Endodermal cell (in vitro differentiated cells): Measurements from ENCODE around the gene ANAPC5. TPM values are rescaled to one million over a fixed set of nuclear protein-coding genes. Genes with fewer than 3 reads are reported as not detected.

Experiments used
- DNase-seq: peaks from one replicate; pipeline ENCODE4 v3.0.0-alpha.2; 2017
- H3K27ac ChIP-seq: 2 replicates; pipeline ENCODE4 v1.5.1; 2013; ENCODE audit warnings: mild to moderate bottlenecking, low read depth, low read length, moderate library complexity
- H3K27me3 ChIP-seq: 2 replicates; pipeline ENCODE4 v1.6.1; 2013; ENCODE audit warnings: mild to moderate bottlenecking, low read length, moderate library complexity; ENCODE audit not compliant: insufficient read depth, control insufficient read depth, poor library complexity, severe bottlenecking
- H3K36me3 ChIP-seq: 2 replicates; pipeline ENCODE4 v1.7.0; 2013; ENCODE audit warnings: mild to moderate bottlenecking, low read length, moderate library complexity; ENCODE audit not compliant: control insufficient read depth, insufficient read depth
- H3K4me1 ChIP-seq: one replicate; pipeline ENCODE4 v1.7.0; 2013; ENCODE audit warnings: low read length; ENCODE audit not compliant: control insufficient read depth, insufficient read depth
- H3K4me3 ChIP-seq: 2 replicates; pipeline ENCODE4 v1.5.1; 2013; ENCODE audit warnings: mild to moderate bottlenecking, low read length, moderate library complexity
- H3K9ac ChIP-seq: 2 replicates; pipeline ENCODE4 v1.6.1; 2013; ENCODE audit warnings: mild to moderate bottlenecking, low read length, moderate library complexity; ENCODE audit not compliant: poor library complexity, severe bottlenecking; ENCODE audit errors: extremely low read depth
- H3K9me3 ChIP-seq: 2 replicates; pipeline ENCODE4 v1.6.1; 2013; ENCODE audit warnings: mild to moderate bottlenecking, low read length, moderate library complexity; ENCODE audit not compliant: control insufficient read depth
- H3K27ac Mint-ChIP-seq: 2 replicates; pipeline ENCODE4 v1.8.0; 2020; ENCODE audit warnings: mixed read lengths
- H3K27me3 Mint-ChIP-seq: 2 replicates; pipeline ENCODE4 v1.8.0; 2021; ENCODE audit warnings: mild to moderate bottlenecking, mixed read lengths; ENCODE audit not compliant: insufficient read depth
- H3K36me3 Mint-ChIP-seq: 2 replicates; pipeline ENCODE4 v1.8.0; 2020; ENCODE audit warnings: low read depth, mixed read lengths
- H3K4me1 Mint-ChIP-seq: 2 replicates; pipeline ENCODE4 v1.8.0; 2020; ENCODE audit warnings: mixed read lengths
- H3K4me3 Mint-ChIP-seq: 2 replicates; pipeline ENCODE4 v1.8.0; 2020; ENCODE audit warnings: mild to moderate bottlenecking, moderate library complexity, mixed read lengths
- H3K9me3 Mint-ChIP-seq: 2 replicates; pipeline ENCODE4 v1.8.0; 2020; ENCODE audit warnings: mild to moderate bottlenecking, mixed read lengths
- CTCF ChIP-seq: fragments of 200-600 bp; sonication (generic); conservative IDR thresholded peaks from 2 replicates; pipeline ENCODE4 v1.5.0; 2021; ENCODE audit warnings: antibody characterized with exemption, mild to moderate bottlenecking
- WGBS, 2 experiments: methylation state at CpG; one replicate each; pipeline versions ENCODE4 v1.1.5 to v1.1.7; 2013; ENCODE audit warnings: missing lambda C conversion rate in 2 of 2, mixed read lengths in 1 of 2; ENCODE audit not compliant: insufficient coverage in 1 of 2, insufficient read length in 1 of 2; 5-methylcytosine and 5-hydroxymethylcytosine counted together
- total RNA-seq, 2 donors: library from RNA; stranded (reverse); fragmentation: NEBNext Ultra II Directional in 1 of 2; extraction: Animal tissue kit (Norgen Biotek cat#: 25700) in 1 of 2; gene quantifications; 2 replicates in 1 of 2; 3 replicates in 1 of 2; pipeline ENCODE4 v1.2.1, GENCODE V29; 2021

The ANAPC5 gene
- total RNA-seq, 2 donors from 2014 or later: 87.7 to 111 TPM

GRCh38 chr12:121297435-121297991 lies 54.7 kb downstream of the ANAPC5 start:
- TF ChIP-seq CTCF: no peak
- H3K4me1 Mint-ChIP-seq: peaks cover 5% of the 10 kb centered on the region
- Histone ChIP-seq H3K27me3 (no peaks in the 10 kb centered on the region), H3K4me3 (peak overlapping the region; percentile 92), H3K4me1 (no peaks in the 10 kb centered on the region), H3K9ac (peak overlapping the region; percentile 73), H3K27ac (peak overlapping the region; percentile 70), H3K36me3 (peaks cover 5% of the 10 kb centered on the region), H3K9me3 (no peaks in the 10 kb centered on the region)
- WGBS, 2 experiments: 13 to 15% methylated on average over 17 to 21 of the region's 21 CpGs
- peak overlapping the region; percentile 91 for H3K4me3 Mint-ChIP-seq
- H3K27ac Mint-ChIP-seq: peak overlapping the region; percentile 87
- peaks cover 13% of the 10 kb centered on the region for H3K36me3 Mint-ChIP-seq
- H3K27me3 Mint-ChIP-seq: no peaks in the 10 kb centered on the region
- no peak for DNase-seq
- H3K9me3 Mint-ChIP-seq: no peaks in the 10 kb centered on the region

GRCh38 chr12:121296618-121297434 lies 55.4 kb downstream of the ANAPC5 start, which contains the start of gene CAMKK2:
CAMKK2 (minus strand) TSS chr12:121296709; CDS start chr12:121274526, 22,183 bp downstream.
- Mint-ChIP-seq H3K9me3 (no peaks in the 10 kb centered on the region), H3K4me1 (peaks cover 8% of the 10 kb centered on the region), H3K27ac (peak within 1 kb of the TSS; percentile 87), H3K4me3 (peak within 1 kb of the TSS; percentile 91), H3K27me3 (no peaks in the 10 kb centered on the region), H3K36me3 (peaks cover 17% of the 10 kb centered on the region)
- H3K27ac ChIP-seq: peak within 1 kb of the TSS; percentile 70
- H3K4me1 ChIP-seq: no peaks in the 10 kb centered on the region
- 0 to 1% methylated on average over 18 to 104 of the region's 104 CpGs for WGBS, 2 experiments
- H3K27me3 ChIP-seq: no peaks in the 10 kb centered on the region
- peak within 1 kb of the TSS; percentile 92 for H3K4me3 ChIP-seq
- peak within 1 kb of the TSS; percentile 73 for H3K9ac ChIP-seq
- peak; percentile 55 for TF ChIP-seq CTCF
- DNase-seq: peak; percentile 96
- H3K36me3 ChIP-seq: peaks cover 8% of the 10 kb centered on the region
- H3K9me3 ChIP-seq: no peaks in the 10 kb centered on the region

GRCh38 chr12:121295746-121296617 lies 56.2 kb downstream of the ANAPC5 start:
- peak; percentile 79 for DNase-seq
- H3K4me1 ChIP-seq: no peaks in the 10 kb centered on the region
- H3K27ac Mint-ChIP-seq: peak overlapping the region; percentile 66
- H3K4me3 Mint-ChIP-seq: peak overlapping the region; percentile 91
- H3K27ac ChIP-seq: no peak overlapping the region
- no peaks in the 10 kb centered on the region for H3K9me3 ChIP-seq
- peak overlapping the region; percentile 73 for H3K9ac ChIP-seq
- TF ChIP-seq CTCF: peak; percentile 16
- H3K27me3 ChIP-seq: no peaks in the 10 kb centered on the region
- WGBS, 2 experiments: 1 to 5% methylated on average over 8 to 55 of the region's 55 CpGs
- H3K9me3 Mint-ChIP-seq: no peaks in the 10 kb centered on the region
- H3K36me3 Mint-ChIP-seq: peaks cover 23% of the 10 kb centered on the region
- H3K36me3 ChIP-seq: peaks cover 8% of the 10 kb centered on the region
- no peaks in the 10 kb centered on the region for H3K27me3 Mint-ChIP-seq
- H3K4me1 Mint-ChIP-seq: peaks cover 8% of the 10 kb centered on the region
- peak overlapping the region; percentile 91 for H3K4me3 ChIP-seq
